ENCODE data around the gene PMVK. TPM values are rescaled to one million over a fixed set of nuclear protein-coding genes. Genes with fewer than 3 reads are reported as not detected.

PMVK gene
- total and polyA plus RNA-seq, 2 of the 8 experiments (the other 6 are each of a cell fraction or from before 2014, with no cell fraction given): 23.8 to 26.5 TPM

GRCh38 chr1:154951901-154952657, 15.6 kb upstream of the PMVK start:
- Histone ChIP-seq H4K5ac (ENCODE audit: insufficient read length, low read depth, low read length) (no peak overlapping the region), H2BK5ac (ENCODE audit: low read depth, low read length) (no peak overlapping the region), H4K8ac (ENCODE audit: extremely low read depth, insufficient read depth, low read length) (peak overlapping the region; percentile 45; the same call in 1 of the 2 replicates), H3K27me3 (replicated peaks in 1 of 4; ENCODE audit: control insufficient read depth in 3 of 4, extremely low read depth in 1 of 4, insufficient read depth in 3 of 4, low read length in 3 of 4) (no peaks in the 10 kb centered on the region; a peak in 1 of 7 replicates), H3K27ac (ENCODE audit: low read depth, low read length) (no peak overlapping the region), H3K36me3 (ENCODE audit: control insufficient read depth in 2 of 4, insufficient read depth in 4 of 4, low read length in 3 of 4) (peaks cover 0 to 4% (median 0%) of the 10 kb centered on the region in 4 experiments; a peak in 1 of 8 replicates), H3K79me1 (ENCODE audit: low read depth, low read length) (0 out of 2 replicates have a peak, but pooled peaks cover 6% of the 10 kb centered on the region), H3K56ac (replicated peaks; ENCODE audit: insufficient read length, low read depth, low read length) (no peak overlapping the region), H3K4me3 (ENCODE audit: extremely low read depth in 1 of 4, insufficient read depth in 2 of 4, low read depth in 3 of 4, low read length in 4 of 4) (no peak overlapping the region), H3K4me2 (ENCODE audit: insufficient read depth in 1 of 2, low read depth in 2 of 2, low read length in 2 of 2) (no peak overlapping the region), H3K18ac (ENCODE audit: extremely low read depth, low read length) (no peak overlapping the region), H4K20me1 (replicated peaks in 1 of 2; ENCODE audit: control insufficient read depth in 1 of 2, insufficient read depth in 2 of 2, low read length in 2 of 2) (peaks cover 1 to 8% of the 10 kb centered on the region in 2 experiments), H2AK5ac (ENCODE audit: low read depth, low read length) (no peak overlapping the region), H3K4me1 (replicated peaks in 1 of 4; ENCODE audit: control insufficient read depth in 3 of 4, insufficient read depth in 4 of 4, low read length in 3 of 4) (peaks cover 0 to 27% (median 6%) of the 10 kb centered on the region in 4 experiments; a peak in 6 of 7 replicates), H3K14ac (ENCODE audit: insufficient read length) (no peak overlapping the region), H3K79me2 (ENCODE audit: control insufficient read depth in 1 of 2, insufficient read depth in 2 of 2, low read length in 2 of 2) (peaks cover 0 to 3% of the 10 kb centered on the region in 2 experiments; a peak in 2 of 4 replicates), H3K23ac (ENCODE audit: insufficient read length) (no peak overlapping the region), H3K9ac (replicated peaks in 1 of 4; ENCODE audit: extremely low read depth in 1 of 4, low read depth in 3 of 4, low read length in 3 of 4) (no peak overlapping the region), H2BK12ac (ENCODE audit: low read depth, low read length) (no peak overlapping the region), H3K23me2 (ENCODE audit: low read depth, low read length) (peaks cover 5% of the 10 kb centered on the region), H4K91ac (replicated peaks; ENCODE audit: insufficient read length, low read length) (no peak overlapping the region), H2BK20ac (ENCODE audit: low read length) (no peak overlapping the region), H3K4ac (replicated peaks; ENCODE audit: insufficient read length, low read depth, low read length) (no peak overlapping the region), H3K9me3 (ENCODE audit: insufficient read depth in 2 of 2, low read depth in 1 of 2, low read length in 1 of 2) (no peaks in the 10 kb centered on the region), H2BK15ac (ENCODE audit: low read length) (no peak overlapping the region), H2BK120ac (replicated peaks; ENCODE audit: low read depth, low read length) (no peak overlapping the region), H2AFZ (ENCODE audit: low read length) (no peak overlapping the region)
- ChIA-PET CTCF (ENCODE audit: partially characterized antibody) (interaction anchor here (0.8 to 9.8 kb wide), 7 partner anchors 16 to 179 kb away, joined by 3 to 132 read pairs (median 3); partner anchors contain the start of genes LENEP, PMVK and SHC1), POLR2A (ENCODE audit: partially characterized antibody) (interaction anchor here (0.8 to 18.6 kb wide), 7 partner anchors 8 to 32 kb away, joined by 3 to 662 read pairs (median 6); partner anchors contain the start of genes CKS1B, FLAD1, LENEP and PMVK)
- FAIRE-seq (no peak), DNase-seq (ENCODE audit: low read depth in 1 of 2, low spot score in 2 of 2) (no peak)
- 90% methylated on average over 15 of the region's 15 CpGs; no CpG with 5 or more reads in 1 of the 2 experiments for WGBS, 2 experiments (ENCODE audit: extremely low coverage in 1 of 2, insufficient coverage in 1 of 2, insufficient read length in 1 of 2, insufficient replicate concordance in 2 of 2, low coverage in 1 of 2, low lambda C conversion rate in 2 of 2, missing lambda C conversion rate in 1 of 2)

All from H1 (cell line).